Measurements from ENCODE around the gene BAIAP2L1.

Gene BAIAP2L1

DNA sequence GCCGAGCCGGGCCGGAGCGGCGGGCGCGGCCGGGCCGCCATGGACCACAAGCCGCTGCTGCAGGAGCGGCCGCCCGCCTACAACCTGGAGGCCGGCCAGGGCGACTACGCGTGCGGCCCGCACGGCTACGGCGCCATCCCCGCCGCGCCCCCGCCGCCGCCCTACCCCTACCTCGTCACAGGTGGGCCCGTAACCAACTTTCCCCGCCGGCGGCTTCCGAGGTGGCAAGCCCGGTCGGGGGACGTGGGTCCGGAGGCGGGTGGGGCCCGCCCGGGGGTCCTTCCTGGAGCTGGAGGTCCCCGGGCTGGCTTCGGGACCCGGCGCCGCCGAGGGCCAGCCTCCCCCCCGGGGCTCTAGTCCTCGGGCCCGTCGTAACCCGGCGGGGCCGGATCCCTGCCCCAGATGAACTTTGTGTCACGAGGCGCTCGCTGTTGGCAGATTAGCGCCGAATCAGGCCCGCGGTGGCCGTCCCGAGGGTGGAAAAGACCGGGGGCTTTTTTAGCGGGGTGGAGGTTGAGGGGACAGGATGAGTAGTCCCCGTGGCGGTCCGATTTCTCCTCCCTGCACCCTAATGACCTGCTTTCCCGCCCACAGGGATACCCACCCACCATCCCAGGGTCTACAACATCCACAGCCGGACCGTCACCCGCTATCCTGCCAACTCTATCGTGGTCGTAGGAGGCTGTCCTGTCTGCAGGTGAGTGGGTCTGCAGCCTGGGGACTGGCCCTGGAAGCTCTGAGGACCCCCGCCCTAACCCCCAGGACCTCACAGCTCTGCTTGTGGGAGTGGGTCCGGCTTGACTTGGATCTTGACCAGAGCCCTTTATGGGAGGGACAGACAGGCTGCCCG lies 118.9 kb downstream of the BAIAP2L1 start:
- in situ Hi-C loops (cut with HindIII; ENCODE audit: low sequenced_read_pairs), result no loop called here

DNA sequence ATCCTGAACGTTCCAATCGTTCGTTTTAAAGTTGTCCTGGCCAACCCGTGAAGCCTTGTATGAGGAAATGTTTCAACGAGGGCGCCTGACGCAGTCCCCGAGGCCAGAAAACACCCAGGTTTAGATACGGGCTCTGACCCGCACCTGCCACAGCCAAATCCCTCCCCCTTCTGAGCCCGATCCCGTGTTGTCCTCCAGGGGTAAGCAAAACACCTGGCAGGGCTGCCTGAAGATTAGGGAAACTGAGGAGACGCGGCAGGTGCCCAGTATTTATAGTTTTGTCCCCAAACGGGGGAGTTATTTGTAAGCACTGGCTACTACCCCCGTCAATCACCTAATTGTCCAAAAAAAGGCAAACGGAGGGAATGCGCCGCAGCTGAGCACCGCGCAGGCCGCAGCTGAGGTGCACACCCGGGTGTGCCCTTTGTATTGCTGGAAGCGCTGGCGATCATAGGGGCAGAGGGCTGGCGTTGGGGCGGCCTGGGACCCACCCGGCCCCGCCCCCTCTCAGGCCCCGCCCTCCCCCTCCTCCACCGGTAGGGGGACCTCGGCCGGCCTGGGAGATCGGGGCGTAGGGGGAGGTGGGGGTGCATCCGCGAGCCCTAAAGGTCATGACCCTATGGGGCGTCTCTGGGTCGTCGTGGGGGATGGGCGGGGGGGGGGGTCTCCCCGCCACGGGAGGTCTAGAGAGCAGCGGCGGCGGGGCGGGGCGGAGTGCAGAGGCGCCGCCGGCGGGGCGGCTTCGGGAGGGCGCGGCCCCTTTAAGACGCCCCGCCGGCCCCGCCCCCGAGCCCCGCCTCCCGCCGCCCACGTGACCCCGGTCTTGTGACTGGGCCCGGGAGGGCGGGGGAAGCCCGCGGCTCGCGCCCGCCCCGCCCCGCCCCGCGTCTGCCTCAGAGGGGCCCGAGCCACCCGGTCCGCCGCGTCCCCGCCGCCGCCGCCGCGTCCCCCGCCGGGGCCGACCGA lies 119.8 kb downstream of the BAIAP2L1 start, which contains the start of gene BRI3:
Gene BRI3 (plus strand): TSS at position 896 of the 966 bp plus-strand sequence. CDS start 110 bp downstream, outside the sequence.
- in situ Hi-C loops (cut with HindIII; ENCODE audit: low sequenced_read_pairs), result no loop called here

DNA sequence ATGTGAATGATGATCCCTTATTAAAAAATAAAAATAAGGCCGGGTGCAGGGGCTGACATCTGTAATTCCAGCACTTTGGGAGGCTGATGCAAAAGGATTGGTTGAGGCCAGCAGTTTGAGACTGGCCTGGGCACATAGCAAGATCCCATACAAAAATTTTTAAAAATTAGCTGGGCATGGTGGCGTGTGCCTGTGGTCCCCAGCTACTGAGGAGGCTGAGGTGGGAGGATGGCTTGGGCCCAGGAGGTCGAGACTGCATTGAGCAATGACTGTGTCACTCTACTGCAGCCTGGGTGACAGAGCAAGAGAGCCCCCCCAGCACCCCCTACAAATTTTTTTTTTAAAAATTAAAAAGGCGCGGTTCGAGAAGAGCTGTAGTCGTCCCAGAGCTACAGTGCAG lies 120.6 kb downstream of the BAIAP2L1 start:
- in situ Hi-C loops (cut with HindIII; ENCODE audit: low sequenced_read_pairs), result no loop called here

DNA sequence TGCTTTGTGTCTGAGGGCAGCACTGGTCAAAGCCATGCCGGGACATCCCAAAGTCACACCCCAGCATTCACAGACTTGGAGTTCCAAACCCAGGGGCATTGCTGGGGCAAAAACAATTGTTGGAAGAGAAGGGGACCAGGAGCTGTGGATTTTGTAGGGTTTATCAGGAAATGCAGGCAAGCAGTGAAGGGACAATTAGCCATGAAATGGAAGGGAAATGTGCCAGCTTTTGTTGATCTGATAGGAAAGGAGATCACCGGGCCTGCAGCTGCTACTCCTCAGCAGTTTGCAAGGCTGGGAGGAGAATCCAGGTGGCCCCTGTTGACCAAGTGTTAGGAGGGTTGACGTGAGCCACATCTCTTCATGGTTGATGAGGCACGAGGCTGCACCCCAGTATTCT lies 122.0 kb downstream of the BAIAP2L1 start:
- in situ Hi-C loops (cut with HindIII; ENCODE audit: low sequenced_read_pairs), result no loop called here

DNA sequence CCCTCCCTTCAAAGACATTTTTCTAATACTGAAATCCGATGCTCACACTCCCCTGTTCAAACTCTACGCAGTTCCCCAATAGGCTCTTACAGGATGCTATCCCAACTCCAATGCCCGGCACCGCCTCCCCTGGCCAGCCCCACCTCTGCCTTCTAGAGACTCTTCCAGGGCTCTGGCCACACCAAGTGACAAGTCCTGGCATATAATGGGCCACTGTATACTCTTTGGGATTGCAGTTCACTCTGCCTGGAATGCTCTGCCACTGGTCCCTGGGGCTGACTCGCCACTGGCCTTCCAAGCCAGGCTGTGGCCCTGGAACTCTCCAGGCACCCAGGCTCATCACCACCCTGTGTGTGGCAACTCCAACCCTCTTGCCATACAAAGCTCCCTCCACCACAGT lies 122.5 kb downstream of the BAIAP2L1 start:
- in situ Hi-C loops (cut with HindIII; ENCODE audit: low sequenced_read_pairs), result no loop called here

DNA sequence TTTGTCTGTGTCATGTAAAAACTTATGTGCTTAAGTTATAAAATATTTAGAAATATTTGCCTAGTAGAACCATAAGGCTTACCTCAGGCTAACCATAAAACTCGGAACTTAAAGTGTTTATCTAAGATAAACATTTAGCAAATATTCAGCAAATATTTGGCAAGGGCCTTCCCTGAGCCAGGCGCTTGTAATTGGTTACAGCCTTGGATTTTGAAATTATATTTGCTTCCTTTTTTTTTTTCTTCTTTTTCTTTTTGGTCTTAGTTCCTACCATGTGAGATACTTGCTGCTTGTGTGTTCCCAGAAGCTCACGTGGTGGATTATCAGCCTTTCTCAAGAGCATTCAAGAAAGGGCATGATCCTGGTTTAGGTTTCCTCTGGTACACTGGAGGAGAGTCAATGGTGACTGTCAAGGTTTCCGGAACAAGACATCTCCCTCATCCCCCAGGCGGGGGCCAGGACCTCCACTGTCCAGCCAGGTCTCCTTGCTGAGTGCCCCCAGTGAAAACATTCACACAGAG lies 124.6 kb downstream of the BAIAP2L1 start:
- in situ Hi-C loops (cut with HindIII; ENCODE audit: low sequenced_read_pairs), result no loop called here

DNA sequence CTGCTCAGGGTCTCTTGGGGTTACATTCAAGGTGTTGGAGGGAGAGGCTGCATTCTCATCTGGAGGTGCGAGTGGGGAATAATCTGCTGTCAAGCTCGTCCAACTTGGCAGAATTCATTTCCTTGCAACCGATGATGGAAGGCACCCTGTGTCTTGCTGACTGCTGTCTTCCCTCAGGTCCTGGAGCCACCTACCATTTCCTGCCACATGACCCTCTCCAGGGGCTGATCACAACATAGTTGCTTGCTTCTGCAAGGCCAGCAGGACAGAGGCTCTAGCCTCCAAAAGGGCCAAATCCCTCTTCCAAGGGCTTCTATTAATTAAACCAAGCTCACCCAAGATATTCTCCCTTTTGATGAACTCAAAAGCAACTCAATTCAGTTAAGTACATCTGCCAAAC lies 133.6 kb downstream of the BAIAP2L1 start:
- in situ Hi-C loops (cut with HindIII; ENCODE audit: low sequenced_read_pairs), result no loop called here

DNA sequence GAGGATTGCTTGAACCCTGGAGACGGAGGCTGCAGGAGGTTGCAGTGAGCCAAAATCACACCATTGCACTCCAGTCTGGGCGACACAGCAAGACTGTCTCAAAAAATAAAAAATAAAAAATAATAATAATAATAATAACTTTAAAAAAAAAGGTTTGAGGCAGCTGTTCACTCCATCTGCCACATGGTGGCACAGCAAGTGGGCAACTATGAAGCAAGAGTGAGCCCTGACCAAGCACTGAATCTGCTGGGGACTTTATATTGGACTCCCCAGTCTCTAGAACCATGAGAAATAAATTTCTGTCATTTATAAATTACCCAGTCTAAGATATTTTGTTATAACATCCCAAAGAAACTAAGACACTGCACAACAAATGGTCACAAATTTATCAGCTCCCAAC lies 134.1 kb downstream of the BAIAP2L1 start:
- in situ Hi-C loops (cut with HindIII; ENCODE audit: low sequenced_read_pairs), result no loop called here

DNA sequence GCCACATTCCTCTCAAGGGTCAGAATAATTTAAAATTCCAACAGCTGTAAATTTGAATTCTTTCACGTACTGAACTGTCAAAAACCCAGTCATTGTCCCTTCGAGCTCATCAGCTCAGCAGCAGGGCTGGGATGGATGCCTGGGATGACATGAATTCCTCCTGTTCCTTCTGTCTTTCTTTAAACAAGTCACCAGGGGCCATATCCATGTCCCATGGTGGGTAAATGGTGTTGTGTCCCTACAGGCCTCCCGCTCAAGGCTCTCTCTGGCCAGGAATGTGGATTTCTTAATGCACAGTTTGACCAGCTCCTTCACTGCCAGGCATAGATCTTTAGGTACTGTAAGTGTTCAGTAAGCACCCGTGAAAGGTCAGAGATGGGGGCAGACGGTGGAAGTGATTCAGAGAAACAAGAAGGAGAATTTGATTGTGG lies 135.0 kb downstream of the BAIAP2L1 start:
- in situ Hi-C loops (cut with HindIII; ENCODE audit: low sequenced_read_pairs), result no loop called here

DNA sequence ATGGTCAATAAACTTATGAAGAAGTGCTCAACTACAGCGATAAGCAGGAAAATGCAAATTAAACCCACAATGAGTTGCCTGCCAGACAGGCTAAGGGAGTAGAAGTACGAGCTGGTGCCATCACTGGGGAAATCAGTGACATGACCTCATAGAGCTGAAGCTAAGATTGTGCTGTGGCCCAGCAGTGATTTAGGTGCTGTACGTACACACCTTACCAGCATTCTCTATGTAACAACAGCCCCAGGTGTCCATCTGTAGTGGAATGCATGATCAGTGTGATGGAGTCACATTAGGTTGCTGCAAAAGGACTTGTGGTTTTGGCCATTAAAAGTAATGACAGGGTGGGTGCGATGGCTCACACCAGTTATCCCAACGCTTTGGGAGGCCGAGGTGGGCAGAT lies 143.2 kb downstream of the BAIAP2L1 start:
- in situ Hi-C loops (cut with HindIII; ENCODE audit: low sequenced_read_pairs), result no loop called here

DNA sequence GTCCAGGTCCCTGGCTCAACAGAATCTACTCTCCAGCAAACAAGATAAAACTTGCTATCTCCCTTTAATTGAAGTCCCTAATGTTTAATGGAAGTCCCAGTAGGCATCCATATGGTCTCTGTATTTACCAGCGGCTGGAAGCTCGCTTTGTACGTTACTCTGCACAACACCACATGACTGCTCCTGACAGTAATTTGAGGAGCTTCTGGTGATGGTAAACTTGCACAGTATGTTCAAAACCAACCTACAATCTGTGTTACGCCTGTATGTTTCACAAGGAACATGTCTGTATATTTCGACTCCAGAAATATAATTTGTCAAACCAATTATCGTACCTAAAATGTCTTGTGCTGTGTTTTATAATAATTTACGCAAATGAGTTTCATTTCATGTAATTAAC lies 144.5 kb downstream of the BAIAP2L1 start:
- in situ Hi-C loops (cut with HindIII; ENCODE audit: low sequenced_read_pairs), result no loop called here

DNA sequence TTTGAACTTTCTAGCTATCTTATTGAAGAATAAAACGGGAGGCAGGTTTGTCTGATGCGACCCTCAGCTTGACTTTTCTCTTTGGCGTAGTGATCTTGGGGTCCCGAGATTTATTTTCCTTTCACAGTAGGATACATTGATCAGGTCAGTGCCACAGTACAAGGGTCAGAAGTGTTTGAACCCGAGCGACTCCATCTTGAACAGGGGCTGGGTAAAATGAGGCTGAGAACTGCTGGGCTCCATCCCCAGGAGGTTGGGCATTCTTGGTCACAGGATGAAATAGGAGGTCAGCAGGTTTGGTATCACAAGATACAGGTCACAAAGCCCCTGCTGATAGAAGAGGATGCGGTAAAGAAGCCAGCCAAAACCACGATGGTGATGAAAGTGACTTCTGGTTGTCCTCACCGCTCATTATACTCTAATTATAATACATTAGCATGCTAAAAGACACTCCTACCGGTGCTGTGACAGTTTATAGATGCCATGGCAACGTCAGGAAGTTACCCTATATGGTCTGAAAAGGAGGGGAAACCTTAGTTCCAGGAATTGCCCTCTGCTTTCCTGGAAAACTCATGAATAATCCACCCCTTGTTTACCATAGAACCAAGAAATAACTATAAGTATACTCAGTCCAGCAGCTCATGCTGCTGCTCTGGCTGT lies 145.8 kb downstream of the BAIAP2L1 start:
- in situ Hi-C loops (cut with HindIII; ENCODE audit: low sequenced_read_pairs), result no loop called here

DNA sequence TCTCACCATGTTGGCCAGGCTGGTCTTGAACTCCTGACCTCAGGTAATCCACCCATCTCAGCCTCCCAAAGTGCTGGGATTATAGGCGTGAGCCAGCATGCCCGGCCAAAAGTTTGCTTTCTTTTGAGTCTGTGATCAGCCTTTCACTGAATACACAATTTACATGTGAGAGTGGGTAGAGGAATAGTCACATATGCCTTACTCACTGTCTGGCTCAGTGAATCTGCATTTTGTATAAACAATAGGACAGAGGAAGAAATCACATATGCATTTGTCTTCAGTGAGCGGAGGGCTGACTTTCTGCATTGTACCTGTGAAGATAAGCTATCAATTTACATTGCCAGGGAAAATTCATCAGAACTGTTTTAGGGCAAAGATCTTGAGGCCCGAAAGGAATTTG lies 146.4 kb downstream of the BAIAP2L1 start:
- in situ Hi-C loops (cut with HindIII; ENCODE audit: low sequenced_read_pairs), result no loop called here

DNA sequence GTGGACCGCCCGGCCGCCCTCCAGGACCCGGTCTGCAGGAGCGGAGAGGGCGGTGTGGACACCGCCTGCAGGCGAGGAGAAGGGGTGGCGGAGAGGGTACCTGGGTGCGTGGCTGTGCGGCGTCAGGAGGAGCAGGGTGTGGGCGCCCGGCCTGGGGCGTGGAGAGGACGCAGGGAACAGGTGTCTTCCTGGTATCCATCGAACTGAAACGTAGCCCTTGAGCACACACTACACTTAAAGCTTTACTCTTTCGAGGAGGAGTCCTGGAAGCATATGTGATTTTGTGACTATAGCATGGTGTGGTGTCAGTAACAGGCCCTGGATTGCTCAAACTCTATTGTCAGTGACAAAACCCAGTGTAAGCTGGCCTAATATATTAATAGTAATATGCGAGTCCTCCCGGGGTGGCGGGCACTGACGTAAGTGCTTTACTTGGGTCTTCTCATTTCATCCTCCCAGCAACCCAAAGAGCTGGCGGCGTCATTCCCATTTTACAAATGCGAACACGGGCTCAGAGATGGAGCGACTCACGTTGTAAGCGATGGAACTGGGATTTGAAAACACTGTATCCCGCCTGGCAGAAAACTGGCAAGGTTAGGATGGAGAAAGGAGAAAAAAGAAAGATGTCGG lies 148.3 kb downstream of the BAIAP2L1 start:
- in situ Hi-C loops (cut with HindIII; ENCODE audit: low sequenced_read_pairs), result no loop called here

DNA sequence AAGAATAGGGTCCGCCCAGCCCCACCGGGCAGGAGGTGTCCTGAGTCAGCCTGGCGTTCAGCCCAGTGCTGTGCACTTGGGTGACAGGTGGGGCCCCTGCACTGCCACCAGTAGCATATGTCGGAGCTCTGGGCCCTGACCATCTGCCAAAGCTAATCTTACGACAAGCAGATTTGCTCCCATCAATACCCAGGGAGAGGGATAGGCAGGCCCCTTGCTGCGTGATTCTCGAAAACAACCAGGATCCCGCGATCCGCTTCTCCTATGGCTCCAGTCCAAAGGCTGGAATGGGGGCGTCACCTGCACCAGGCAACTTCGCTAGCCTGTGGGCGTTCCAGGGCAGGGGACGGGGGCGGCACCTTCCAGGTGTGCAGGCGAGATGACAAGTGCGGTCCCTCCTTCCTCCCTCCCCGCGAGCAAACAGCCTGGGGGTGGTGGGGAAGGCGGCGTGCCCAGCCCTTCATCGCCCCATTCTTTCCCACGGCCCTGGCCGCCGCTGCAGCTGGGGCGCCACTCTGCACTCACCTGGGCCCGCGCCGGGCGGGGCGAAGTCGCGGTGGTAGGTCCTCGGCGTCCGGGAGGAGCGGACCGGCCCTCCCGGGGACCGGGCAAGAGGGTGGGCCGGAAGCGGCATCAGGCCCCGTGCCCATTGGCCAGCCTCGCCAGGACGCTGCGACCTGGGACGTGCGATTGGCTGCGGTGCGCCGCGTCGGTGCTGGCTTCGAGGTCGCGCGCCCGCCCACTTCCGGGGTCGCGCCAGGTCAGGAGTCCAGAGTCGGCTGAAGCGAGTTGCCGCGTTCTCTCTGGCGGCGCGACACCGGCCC lies 149.1 kb downstream of the BAIAP2L1 start, which contains the start of gene TECPR1:
Gene TECPR1 (minus strand): TSS at position 632 of the 824 bp plus-strand sequence. CDS start 6,086 bp downstream, outside the sequence.
- in situ Hi-C loops (cut with HindIII; ENCODE audit: low sequenced_read_pairs), result no loop called here

DNA sequence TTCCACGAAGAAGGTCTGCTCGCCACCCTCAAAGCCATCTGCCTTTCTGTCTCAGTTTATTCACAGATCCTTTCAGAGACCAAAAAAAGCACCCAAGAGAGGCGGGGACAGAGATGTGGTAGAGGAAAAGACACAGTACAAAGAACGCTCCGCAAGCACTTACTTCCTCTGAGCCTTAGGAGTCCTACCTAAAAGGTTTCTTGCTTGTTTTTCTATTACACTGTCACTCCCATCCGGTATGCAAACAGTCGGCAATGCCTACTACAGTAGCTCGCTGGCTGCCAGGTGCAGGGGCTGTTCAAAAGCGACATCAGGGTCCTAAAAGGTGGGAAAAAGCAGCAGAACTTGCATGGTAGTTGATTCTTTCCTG lies 149.7 kb downstream of the BAIAP2L1 start:
- in situ Hi-C loops (cut with HindIII; ENCODE audit: low sequenced_read_pairs), result no loop called here

DNA sequence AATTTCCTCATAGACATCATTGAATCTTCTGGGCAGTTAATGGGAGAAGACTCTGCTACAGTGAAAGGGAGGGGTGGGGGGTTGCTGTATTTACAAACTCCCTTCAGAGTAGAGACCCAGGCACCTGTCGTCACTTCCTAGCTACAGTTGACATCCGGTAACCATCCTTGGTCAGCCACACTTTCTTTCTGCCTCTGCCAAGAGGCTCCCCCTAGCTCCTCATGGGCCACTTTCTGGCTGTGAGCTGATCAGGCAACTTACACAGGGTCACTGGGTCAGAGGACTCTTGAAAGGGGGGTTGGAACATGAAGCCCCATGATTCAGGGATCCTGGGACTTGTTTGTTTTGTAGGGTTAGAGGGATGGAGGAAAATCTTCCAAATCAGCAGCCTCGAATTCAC lies 150.1 kb downstream of the BAIAP2L1 start:
- in situ Hi-C loops (cut with HindIII; ENCODE audit: low sequenced_read_pairs), result no loop called here

DNA sequence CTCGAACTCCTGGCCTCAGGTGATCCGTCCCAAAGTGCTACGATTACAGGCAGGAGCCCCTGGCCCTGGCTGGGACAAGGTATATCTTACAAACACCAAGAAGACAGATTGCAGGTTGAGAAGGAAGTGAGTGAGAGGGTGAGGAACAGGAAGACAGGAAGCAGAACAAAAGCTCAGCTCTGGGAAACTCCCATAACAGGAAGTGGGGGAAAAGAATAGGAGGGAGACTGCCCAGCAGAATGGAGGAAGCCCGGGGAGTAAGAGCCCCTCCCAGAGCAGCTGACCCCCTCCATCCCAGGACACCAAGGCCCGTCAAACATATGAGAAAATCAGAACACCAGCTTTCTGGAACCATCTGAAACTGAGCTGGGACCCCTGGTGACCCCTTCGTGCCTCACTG lies 151.8 kb downstream of the BAIAP2L1 start:
- in situ Hi-C loops (cut with HindIII; ENCODE audit: low sequenced_read_pairs), result no loop called here

DNA sequence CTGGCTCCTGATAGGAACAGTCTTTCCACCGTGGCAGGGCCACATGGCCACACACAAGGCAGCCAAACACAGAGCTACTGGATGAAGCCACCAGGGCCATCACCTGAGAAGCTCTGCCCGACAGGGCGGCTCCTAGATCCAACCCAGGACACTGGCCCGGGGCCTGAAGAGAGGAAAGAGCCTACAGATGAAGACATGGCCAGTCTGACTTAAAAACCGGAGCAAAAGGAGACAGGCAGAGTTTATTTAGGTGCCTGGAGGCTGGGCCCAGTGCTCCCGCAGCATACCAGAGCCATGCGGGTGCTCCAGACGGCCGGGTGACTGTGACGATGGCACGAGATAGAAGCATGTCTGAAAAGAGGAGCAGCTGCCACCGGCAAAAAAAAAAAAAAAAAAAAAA lies 152.7 kb downstream of the BAIAP2L1 start:
- in situ Hi-C loops (cut with HindIII; ENCODE audit: low sequenced_read_pairs), result no loop called here

Data from DLD1 (cell line).